ENCODE measurements around the gene CCDC47. TPM values are rescaled to one million over a fixed set of nuclear protein-coding genes. Genes with fewer than 3 reads are reported as not detected.
"Not testable (repeated sequence)": the region's sequence is repeated elsewhere in the genome, so short reads cannot be mapped to it uniquely, and the experiment has no call there.

Gene CCDC47
- total RNA-seq, 1 experiment from 2014 or later = 117 TPM

DNA sequence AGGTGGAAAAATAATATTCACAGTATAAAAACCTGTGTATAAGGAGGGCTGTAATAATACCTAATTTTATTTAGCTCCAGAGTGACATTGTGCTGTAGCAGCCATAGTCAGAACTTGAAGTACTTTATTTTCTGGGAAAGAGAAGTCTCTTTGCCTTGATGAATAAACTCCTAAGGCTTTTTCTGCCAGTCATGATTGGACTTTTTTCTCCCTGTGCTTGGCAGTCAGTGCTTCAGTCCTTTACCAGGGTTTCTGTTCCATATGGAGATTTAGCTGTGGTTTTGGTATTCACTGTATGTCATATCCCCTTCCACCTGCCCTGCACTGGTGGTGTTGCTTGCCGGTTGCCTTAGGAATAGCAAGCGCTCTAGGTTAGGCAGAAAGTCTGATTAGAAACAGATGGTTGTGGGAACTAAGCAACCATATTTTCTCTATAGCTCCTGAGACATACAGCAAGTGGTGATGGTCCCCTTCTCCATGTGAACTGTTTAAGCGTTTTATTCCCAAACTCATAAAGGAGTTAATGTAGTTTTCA, 25.2 kb upstream of the CCDC47 start:
- H3K9ac ChIP-seq (ENCODE audit: low read length) = no peak overlapping the region
- H3K27me3 ChIP-seq (ENCODE audit: insufficient read depth, low read length) = no peaks in the 10 kb centered on the region
- H3K9me2 ChIP-seq (ENCODE audit: insufficient read depth) = no peaks in the 10 kb centered on the region
- TF ChIP-seq JUND (IDR thresholded peaks at IDR 0.05) (no peak), EZH2phosphoT487 (IDR thresholded peaks at IDR 0.05; ENCODE audit: borderline replicate concordance) (no peak), POLR2AphosphoS5 (IDR thresholded peaks at IDR 0.05; ENCODE audit: low read depth, low read length) (no peak), FOSL1 (IDR thresholded peaks at IDR 0.05; ENCODE audit: low read depth) (no peak), RAD21 (IDR thresholded peaks at IDR 0.05; ENCODE audit: low read depth) (no peak), SIN3A (IDR thresholded peaks at IDR 0.05; ENCODE audit: low read depth) (no peak), ELF1 (IDR thresholded peaks at IDR 0.05; ENCODE audit: borderline replicate concordance, low read depth) (no peak), ZFX (IDR thresholded peaks at IDR 0.05) (no peak), EGR1 (IDR thresholded peaks at IDR 0.05; ENCODE audit: low read depth) (no peak), SRF (IDR thresholded peaks at IDR 0.05; ENCODE audit: low read depth) (no peak), EZH2 (IDR thresholded peaks at IDR 0.05) (no peak), POLR2A (IDR thresholded peaks at IDR 0.05; ENCODE audit: borderline replicate concordance, extremely low read depth, insufficient read depth, insufficient read length) (no peak), YY1 (IDR thresholded peaks at IDR 0.05; ENCODE audit: extremely low read depth, insufficient replicate concordance, low read depth, low read length) (no peak), TCF7L2 (IDR thresholded peaks at IDR 0.05; ENCODE audit: borderline replicate concordance, extremely low read depth, insufficient read depth, insufficient read length) (no peak), ZNF274 (IDR thresholded peaks at IDR 0.05; ENCODE audit: low read depth, low read length) (no peak)
- TF ChIP-seq, protein P1, sequence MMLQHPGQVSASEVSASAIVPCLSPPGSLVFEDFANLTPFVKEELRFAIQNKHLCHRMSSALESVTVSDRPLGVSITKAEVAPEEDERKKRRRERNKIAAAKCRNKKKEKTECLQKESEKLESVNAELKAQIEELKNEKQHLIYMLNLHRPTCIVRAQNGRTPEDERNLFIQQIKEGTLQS (IDR thresholded peaks at IDR 0.05) = no peak
- TF ChIP-seq, protein P2, sequence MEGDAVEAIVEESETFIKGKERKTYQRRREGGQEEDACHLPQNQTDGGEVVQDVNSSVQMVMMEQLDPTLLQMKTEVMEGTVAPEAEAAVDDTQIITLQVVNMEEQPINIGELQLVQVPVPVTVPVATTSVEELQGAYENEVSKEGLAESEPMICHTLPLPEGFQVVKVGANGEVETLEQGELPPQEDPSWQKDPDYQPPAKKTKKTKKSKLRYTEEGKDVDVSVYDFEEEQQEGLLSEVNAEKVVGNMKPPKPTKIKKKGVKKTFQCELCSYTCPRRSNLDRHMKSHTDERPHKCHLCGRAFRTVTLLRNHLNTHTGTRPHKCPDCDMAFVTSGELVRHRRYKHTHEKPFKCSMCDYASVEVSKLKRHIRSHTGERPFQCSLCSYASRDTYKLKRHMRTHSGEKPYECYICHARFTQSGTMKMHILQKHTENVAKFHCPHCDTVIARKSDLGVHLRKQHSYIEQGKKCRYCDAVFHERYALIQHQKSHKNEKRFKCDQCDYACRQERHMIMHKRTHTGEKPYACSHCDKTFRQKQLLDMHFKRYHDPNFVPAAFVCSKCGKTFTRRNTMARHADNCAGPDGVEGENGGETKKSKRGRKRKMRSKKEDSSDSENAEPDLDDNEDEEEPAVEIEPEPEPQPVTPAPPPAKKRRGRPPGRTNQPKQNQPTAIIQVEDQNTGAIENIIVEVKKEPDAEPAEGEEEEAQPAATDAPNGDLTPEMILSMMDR (IDR thresholded peaks at IDR 0.05 in 2 of 3, conservative IDR thresholded peaks at IDR 0.05 in 1 of 3; ENCODE audit: borderline replicate concordance in 1 of 3, insufficient read depth in 1 of 3, low read depth in 2 of 3, low read length in 2 of 3) = no peak
- TF ChIP-seq, protein P3, sequence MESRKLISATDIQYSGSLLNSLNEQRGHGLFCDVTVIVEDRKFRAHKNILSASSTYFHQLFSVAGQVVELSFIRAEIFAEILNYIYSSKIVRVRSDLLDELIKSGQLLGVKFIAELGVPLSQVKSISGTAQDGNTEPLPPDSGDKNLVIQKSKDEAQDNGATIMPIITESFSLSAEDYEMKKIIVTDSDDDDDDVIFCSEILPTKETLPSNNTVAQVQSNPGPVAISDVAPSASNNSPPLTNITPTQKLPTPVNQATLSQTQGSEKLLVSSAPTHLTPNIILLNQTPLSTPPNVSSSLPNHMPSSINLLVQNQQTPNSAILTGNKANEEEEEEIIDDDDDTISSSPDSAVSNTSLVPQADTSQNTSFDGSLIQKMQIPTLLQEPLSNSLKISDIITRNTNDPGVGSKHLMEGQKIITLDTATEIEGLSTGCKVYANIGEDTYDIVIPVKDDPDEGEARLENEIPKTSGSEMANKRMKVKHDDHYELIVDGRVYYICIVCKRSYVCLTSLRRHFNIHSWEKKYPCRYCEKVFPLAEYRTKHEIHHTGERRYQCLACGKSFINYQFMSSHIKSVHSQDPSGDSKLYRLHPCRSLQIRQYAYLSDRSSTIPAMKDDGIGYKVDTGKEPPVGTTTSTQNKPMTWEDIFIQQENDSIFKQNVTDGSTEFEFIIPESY (IDR thresholded peaks at IDR 0.05; ENCODE audit: extremely low read depth, insufficient replicate concordance, low read length) = no peak
- TF ChIP-seq, protein P4, sequence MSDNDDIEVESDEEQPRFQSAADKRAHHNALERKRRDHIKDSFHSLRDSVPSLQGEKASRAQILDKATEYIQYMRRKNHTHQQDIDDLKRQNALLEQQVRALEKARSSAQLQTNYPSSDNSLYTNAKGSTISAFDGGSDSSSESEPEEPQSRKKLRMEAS (IDR thresholded peaks at IDR 0.05) = no peak
- peaks cover 21% of the 10 kb centered on the region; the same call in 1 of the 2 replicates for H4K20me1 ChIP-seq (ENCODE audit: insufficient read depth)
- ChIA-PET RAD21 (ENCODE audit: low non-redundant PET in 1 of 2, low total read pairs in 2 of 2, uncharacterized antibody in 2 of 2, unreplicated experiment in 2 of 2) (no interaction called here), CTCF (no interaction called here), POLR2A (interaction anchor here (0.7 kb wide), 1 partner anchor 14 kb away, joined by 3 read pairs; no protein-coding TSS in a partner anchor)
- DNase-seq (ENCODE audit: low read depth, low spot score) (no peak), ATAC-seq (no peak)
- H3K27ac ChIP-seq (ENCODE audit: low read depth, low read length) = no peak overlapping the region
- no peaks in the 10 kb centered on the region for H3K4me1 ChIP-seq (ENCODE audit: control insufficient read depth in 1 of 2, insufficient read depth in 2 of 2, low read length in 2 of 2)
- no peak overlapping the region for H3K4me2 ChIP-seq (ENCODE audit: low read length)
- H3K36me3 ChIP-seq (ENCODE audit: control insufficient read depth in 1 of 2, insufficient read depth in 2 of 2, low read length in 2 of 2) = peaks cover 86 to 91% of the 10 kb centered on the region in 2 experiments
- BruUV-seq (replicated peaks) = TSS peak; percentile 3
- intact Hi-C loops (cut with micrococcal nuclease) = no loop called here
- no peak overlapping the region for H3K4me3 ChIP-seq (replicated peaks in 1 of 2; ENCODE audit: low read depth in 1 of 2, low read length in 2 of 2)
- no peak overlapping the region for H2AFZ ChIP-seq (ENCODE audit: low read depth, low read length, poor library complexity, severe bottlenecking)
- no peaks in the 10 kb centered on the region for H3K9me3 ChIP-seq (ENCODE audit: control insufficient read depth in 1 of 2, insufficient read depth in 1 of 2, low read depth in 1 of 2, low read length in 2 of 2)
- peaks cover 90% of the 10 kb centered on the region for H3K79me2 ChIP-seq (ENCODE audit: insufficient read depth, low read length)

DNA sequence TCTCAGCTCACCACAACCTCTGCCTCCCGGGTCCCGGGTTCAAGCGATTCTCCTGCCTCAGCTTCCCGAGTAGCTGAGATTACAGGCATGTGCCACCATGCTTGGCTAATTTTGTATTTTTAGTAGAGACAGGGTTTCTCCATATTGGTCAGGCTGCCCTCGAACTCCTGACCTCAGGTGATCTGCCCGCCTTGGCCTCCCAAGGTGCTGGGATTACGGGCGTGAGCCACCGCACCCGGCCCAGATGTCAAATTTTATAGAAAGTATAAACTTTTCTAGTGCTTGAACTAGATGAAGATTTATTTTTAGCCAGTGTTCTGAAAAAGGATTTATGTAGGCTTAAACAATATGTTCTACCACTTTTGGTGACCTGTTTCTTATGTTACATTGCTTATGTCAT, 23.0 kb upstream of the CCDC47 start:
- H3K9ac ChIP-seq (ENCODE audit: low read length); H3K9me3 ChIP-seq (ENCODE audit: control insufficient read depth in 1 of 2, insufficient read depth in 1 of 2, low read depth in 1 of 2, low read length in 2 of 2); BruUV-seq (replicated peaks); H3K4me3 ChIP-seq (replicated peaks in 1 of 2; ENCODE audit: low read depth in 1 of 2, low read length in 2 of 2); DNase-seq (ENCODE audit: low read depth, low spot score); H2AFZ ChIP-seq (ENCODE audit: low read depth, low read length, poor library complexity, severe bottlenecking); RAD21 ChIA-PET (ENCODE audit: low non-redundant PET in 1 of 2, low total read pairs in 2 of 2, uncharacterized antibody in 2 of 2, unreplicated experiment in 2 of 2); CTCF ChIA-PET; H3K4me1 ChIP-seq (ENCODE audit: control insufficient read depth in 1 of 2, insufficient read depth in 2 of 2, low read length in 2 of 2); intact Hi-C loops (cut with micrococcal nuclease); ATAC-seq; H3K4me2 ChIP-seq (ENCODE audit: low read length); H3K27ac ChIP-seq (ENCODE audit: low read depth, low read length); H3K9me2 ChIP-seq (ENCODE audit: insufficient read depth); H3K27me3 ChIP-seq (ENCODE audit: insufficient read depth, low read length): not testable (repeated sequence)
- POLR2A ChIA-PET = interaction anchor here (1.0 kb wide), 1 partner anchor 23 kb away, joined by 3 read pairs; the partner anchor contains the start of gene CCDC47
- H3K79me2 ChIP-seq (ENCODE audit: insufficient read depth, low read length) = peaks cover 96% of the 10 kb centered on the region
- H3K36me3 ChIP-seq (ENCODE audit: control insufficient read depth in 1 of 2, insufficient read depth in 2 of 2, low read length in 2 of 2) = peaks cover 90 to 91% of the 10 kb centered on the region in 2 experiments
- H4K20me1 ChIP-seq (ENCODE audit: insufficient read depth) = peaks cover 21% of the 10 kb centered on the region; the same call in 1 of the 2 replicates
